OCI-LY1 (cell line): ENCODE results near the gene CACNA1D.

Experiments used
- H2AFZ ChIP-seq: fragments of 200-600 bp; sonication (generic), shearing (Covaris generic); 2 replicates; pipeline ENCODE4 v1.6.0; 2014; ENCODE audit warnings: antibody characterized with exemption, mild to moderate bottlenecking, low read length
- H3F3A ChIP-seq: fragments of 200-600 bp; sonication (generic), shearing (Covaris generic); 2 replicates; pipeline ENCODE4 v1.6.0; 2014; ENCODE audit warnings: mild to moderate bottlenecking, antibody characterized with exemption, low read length, moderate library complexity; ENCODE audit not compliant: insufficient read depth
- H3K27ac ChIP-seq: fragments of 200-600 bp; sonication (generic); 2 replicates; pipeline ENCODE4 v1.5.1; 2014; ENCODE audit warnings: low read length, mixed run types, mild to moderate bottlenecking, low read depth; ENCODE audit not compliant: poor library complexity, severe bottlenecking
- H3K27me3 ChIP-seq: fragments of 200-600 bp; sonication (generic); 2 replicates; pipeline ENCODE4 v1.6.0; 2014; ENCODE audit warnings: antibody characterized with exemption, mild to moderate bottlenecking, low read length, moderate library complexity; ENCODE audit not compliant: insufficient read depth
- H3K36me3 ChIP-seq: fragments of 200-600 bp; sonication (generic); 2 replicates; pipeline ENCODE4 v1.6.1; 2014; ENCODE audit warnings: mild to moderate bottlenecking, antibody characterized with exemption, low read length, moderate library complexity, mixed read lengths; ENCODE audit not compliant: insufficient read depth
- H3K4me1 ChIP-seq: fragments of 200-600 bp; sonication (generic); 2 replicates; pipeline ENCODE4 v1.5.1; 2014; ENCODE audit warnings: mild to moderate bottlenecking, low read length, moderate library complexity; ENCODE audit not compliant: insufficient read depth, severe bottlenecking
- H3K4me2 ChIP-seq: fragments of 200-600 bp; sonication (generic), shearing (Covaris generic); 2 replicates; pipeline ENCODE4 v1.6.1; 2014; ENCODE audit warnings: low read length
- H3K4me3 ChIP-seq: fragments of 200-600 bp; sonication (generic); 2 replicates; pipeline ENCODE4 v1.5.1; 2014; ENCODE audit warnings: low read length, low read depth, mild to moderate bottlenecking, mixed read lengths; ENCODE audit not compliant: poor library complexity, severe bottlenecking
- H3K79me2 ChIP-seq: fragments of 200-600 bp; shearing (Covaris generic); 2 replicates; pipeline ENCODE4 v1.6.1; 2016; ENCODE audit warnings: mixed run types, low read length, mixed read lengths; ENCODE audit not compliant: insufficient read depth
- H3K9ac ChIP-seq: fragments of 200-600 bp; sonication (generic), shearing (Covaris generic); 2 replicates; pipeline ENCODE4 v1.6.1; 2014; ENCODE audit warnings: mild to moderate bottlenecking, low read length, mixed read lengths
- H3K9me2 ChIP-seq: fragments of 200-600 bp; sonication (generic), shearing (Covaris generic); 2 replicates; pipeline ENCODE4 v1.6.1; 2014; ENCODE audit warnings: low read depth, mild to moderate bottlenecking, low read length, mixed read lengths
- H3K9me3 ChIP-seq: fragments of 200-600 bp; shearing (Covaris generic); 2 replicates; pipeline ENCODE4 v1.6.1; 2014; ENCODE audit warnings: low read length, mixed read lengths
- H4K20me1 ChIP-seq: fragments of 200-600 bp; sonication (generic), shearing (Covaris generic); 2 replicates; pipeline ENCODE4 v1.6.0; 2016; ENCODE audit warnings: mild to moderate bottlenecking, low read length; ENCODE audit not compliant: insufficient read depth
- CTCF ChIP-seq: fragments of 200-600 bp; sonication (generic), shearing (Covaris generic); IDR thresholded peaks from 2 replicates; pipeline ENCODE4 v1.5.1; 2017; ENCODE audit warnings: mild to moderate bottlenecking, antibody characterized with exemption, low read length, moderate library complexity, mixed read lengths
- EZH2 ChIP-seq: fragments of 200-600 bp; sonication (generic), shearing (Covaris generic); IDR thresholded peaks from 2 replicates; pipeline ENCODE4 v1.8.0; 2017; ENCODE audit warnings: borderline replicate concordance, mixed run types, mild to moderate bottlenecking, antibody characterized with exemption, low read length, moderate library complexity, mixed read lengths

CACNA1D gene

GRCh38 chr3:53544357-53544756 lies 49.9 kb downstream of the CACNA1D start:
- H3K4me2 ChIP-seq: no peak overlapping the region
- H2AFZ ChIP-seq: no peak overlapping the region
- TF ChIP-seq EZH2 (no peak), CTCF (no peak)
- H3K36me3 ChIP-seq: no peaks in the 10 kb centered on the region
- H3K9ac ChIP-seq: no peak overlapping the region
- H4K20me1 ChIP-seq: no peaks in the 10 kb centered on the region
- H3K9me2 ChIP-seq: no peaks in the 10 kb centered on the region
- H3K9me3 ChIP-seq: no peaks in the 10 kb centered on the region
- no peaks in the 10 kb centered on the region for H3F3A ChIP-seq
- H3K27ac ChIP-seq: no peak overlapping the region
- no peaks in the 10 kb centered on the region for H3K4me1 ChIP-seq
- H3K79me2 ChIP-seq: no peaks in the 10 kb centered on the region
- H3K27me3 ChIP-seq: no peaks in the 10 kb centered on the region; the same call in 1 of the 2 replicates
- no peak overlapping the region for H3K4me3 ChIP-seq

- no peak overlapping the region for H3K27ac ChIP-seq
Observed at GRCh38 chr3:53545310-53545995, 51.0 kb downstream of the CACNA1D start.

GRCh38 chr3:53545996-53546359 lies 51.6 kb downstream of the CACNA1D start:
- H3K79me2 ChIP-seq: no peaks in the 10 kb centered on the region

More at GRCh38 chr3:53545310-53545995, 51.0 kb downstream of the CACNA1D start:
- Histone ChIP-seq H3K4me2 (no peak overlapping the region), H3K4me3 (no peak overlapping the region), H3K9ac (no peak overlapping the region), H3K27me3 (no peaks in the 10 kb centered on the region; the same call in 1 of the 2 replicates), H4K20me1 (no peaks in the 10 kb centered on the region), H3K9me3 (no peaks in the 10 kb centered on the region), H2AFZ (no peak overlapping the region), H3K79me2 (no peaks in the 10 kb centered on the region), H3K36me3 (no peaks in the 10 kb centered on the region), H3F3A (no peaks in the 10 kb centered on the region), H3K4me1 (no peaks in the 10 kb centered on the region), H3K9me2 (no peaks in the 10 kb centered on the region)
- TF ChIP-seq CTCF: no peak
- TF ChIP-seq EZH2: no peak

More at GRCh38 chr3:53545996-53546359, 51.6 kb downstream of the CACNA1D start:
- Histone ChIP-seq H2AFZ (no peak overlapping the region), H3K4me2 (no peak overlapping the region), H3K4me1 (no peaks in the 10 kb centered on the region), H3F3A (no peaks in the 10 kb centered on the region), H3K9me2 (no peaks in the 10 kb centered on the region), H3K9ac (no peak overlapping the region), H4K20me1 (no peaks in the 10 kb centered on the region), H3K27ac (no peak overlapping the region), H3K36me3 (no peaks in the 10 kb centered on the region), H3K27me3 (no peaks in the 10 kb centered on the region; the same call in 1 of the 2 replicates), H3K9me3 (no peaks in the 10 kb centered on the region), H3K4me3 (no peak overlapping the region)
- TF ChIP-seq EZH2 (no peak), CTCF (no peak)
